KBM-7 (cell line): ENCODE measurements around the gene RPH3AL.
"Not testable (repeated sequence)": the region's sequence is repeated elsewhere in the genome, so short reads cannot be mapped to it uniquely, and the experiment has no call there.

ENCODE experiments used
- DNase-seq: peaks from one replicate; pipeline ENCODE4 v3.0.0-alpha.2; 2015
- in situ Hi-C: fragments of 300-500 bp; cut with MboI; formaldehyde crosslinking; loops from 2 replicates; pipeline ENCODE4 v1.14.3; 2020; ENCODE audit warnings: low sequenced_read_pairs, low pct_unique_long_range_greater_than_20kb, mixed read lengths

RPH3AL gene

DNA sequence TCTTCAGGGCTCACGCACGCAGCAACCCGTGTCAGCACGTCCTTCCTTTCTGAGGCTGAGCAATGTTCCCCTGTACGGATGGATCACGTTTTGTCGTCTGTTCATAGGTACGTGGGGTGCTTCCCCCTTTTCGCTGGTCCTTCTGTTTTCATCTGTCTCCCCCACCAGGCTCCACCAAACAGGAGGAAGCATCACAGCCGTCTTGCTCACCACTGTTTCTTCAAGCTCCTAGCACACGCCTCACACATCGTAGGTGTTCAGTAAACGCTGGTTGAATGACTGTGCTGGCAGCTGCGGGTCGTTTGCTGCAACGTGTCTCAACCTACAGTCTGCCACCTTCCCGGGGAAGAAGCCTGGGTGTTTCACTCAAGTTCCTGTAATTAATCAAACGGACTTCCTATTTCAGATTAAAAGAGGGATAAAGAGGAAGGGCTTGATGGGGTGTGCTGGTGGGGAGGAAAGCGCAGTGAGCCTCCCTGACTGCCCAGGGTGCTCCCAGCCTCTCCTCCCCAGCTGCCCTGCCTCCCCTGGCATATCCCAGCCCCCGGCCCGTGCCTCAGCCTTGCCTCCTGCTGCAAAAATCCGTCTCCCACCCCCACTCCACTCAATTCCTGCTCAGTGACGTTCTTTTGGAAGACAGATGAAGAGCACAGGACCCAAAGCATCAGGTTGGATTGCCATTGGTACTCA is 94.4 kb downstream of the RPH3AL start:
- in situ Hi-C loops: no loop called here
- DNase-seq: no peak

DNA sequence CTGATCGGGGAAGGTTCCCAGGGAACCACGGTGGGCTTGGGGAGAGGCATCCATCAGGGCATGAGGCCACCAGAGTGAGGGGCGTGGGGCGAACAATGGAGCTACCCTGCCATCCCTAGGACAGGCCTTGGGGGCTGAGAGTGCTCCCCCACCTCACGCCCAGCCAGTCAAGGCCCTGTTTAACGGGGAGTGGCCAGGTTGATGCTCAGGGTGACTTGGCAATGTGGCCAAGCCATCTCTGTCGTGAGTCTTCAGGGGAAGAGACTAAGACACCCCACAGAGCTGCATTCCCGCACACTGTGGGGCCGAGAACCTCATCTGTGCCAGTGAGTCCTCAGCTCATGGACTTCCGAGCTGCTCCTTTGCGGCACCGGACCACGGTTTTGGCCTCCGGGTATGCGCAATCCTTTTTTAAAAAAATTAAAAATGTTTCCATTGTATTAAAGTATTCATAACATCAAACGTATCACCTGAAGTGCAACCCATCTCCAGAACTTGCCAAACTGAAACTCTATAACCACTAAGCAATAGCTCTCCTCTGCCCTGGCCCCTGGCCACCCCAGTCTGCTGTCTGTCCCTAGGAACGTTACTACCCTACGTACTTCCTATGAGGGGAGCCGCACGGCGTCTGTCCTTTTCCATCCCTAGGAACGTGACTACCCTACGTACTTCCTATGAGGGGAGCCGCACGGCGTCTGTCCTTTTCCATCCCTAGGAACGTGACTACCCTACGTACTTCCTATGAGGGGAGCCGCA is 99.3 kb downstream of the RPH3AL start:
- in situ Hi-C loops: no loop called here
- DNase-seq: no peak

DNA sequence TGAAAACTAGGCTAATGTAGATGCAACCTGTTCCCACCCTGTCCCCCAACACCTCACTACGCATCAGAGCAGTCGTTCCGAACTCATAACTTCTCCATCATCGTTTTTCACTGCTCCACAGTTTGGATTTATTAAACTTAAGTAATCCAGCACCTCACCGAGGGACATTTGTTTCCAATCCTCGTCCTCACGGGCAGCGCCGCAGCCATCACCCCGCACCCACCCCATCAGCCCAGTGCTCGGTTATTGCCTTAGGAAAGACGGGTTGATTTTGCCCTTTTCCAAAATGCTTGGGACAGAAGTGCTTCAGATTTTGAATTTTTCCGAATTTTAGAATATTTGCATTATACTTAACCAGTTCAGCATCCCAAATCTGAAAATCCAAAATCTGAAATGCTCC is 100.2 kb downstream of the RPH3AL start:
- in situ Hi-C loops: no loop called here
- DNase-seq: no peak

DNA sequence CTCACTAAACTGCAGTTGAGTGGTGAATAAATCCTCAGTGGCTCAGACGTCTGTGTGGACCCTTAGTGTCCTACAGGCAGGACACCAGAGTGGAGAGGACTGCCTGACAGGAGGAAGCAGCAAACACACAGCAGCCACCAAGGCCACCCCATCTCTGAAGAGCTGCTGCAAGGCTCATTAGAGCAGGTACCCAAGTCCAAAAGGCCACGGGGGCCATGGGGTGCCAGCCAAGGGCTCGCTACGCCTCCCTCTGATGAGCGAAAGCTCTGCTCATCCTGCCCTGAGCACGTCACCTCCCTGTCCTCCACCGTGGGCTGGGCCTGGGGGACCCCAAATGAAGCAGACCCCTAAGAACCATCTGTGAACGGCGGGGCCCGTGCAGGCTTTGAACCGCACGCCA is 101.1 kb downstream of the RPH3AL start:
- in situ Hi-C loops: no loop called here
- DNase-seq: no peak

DNA sequence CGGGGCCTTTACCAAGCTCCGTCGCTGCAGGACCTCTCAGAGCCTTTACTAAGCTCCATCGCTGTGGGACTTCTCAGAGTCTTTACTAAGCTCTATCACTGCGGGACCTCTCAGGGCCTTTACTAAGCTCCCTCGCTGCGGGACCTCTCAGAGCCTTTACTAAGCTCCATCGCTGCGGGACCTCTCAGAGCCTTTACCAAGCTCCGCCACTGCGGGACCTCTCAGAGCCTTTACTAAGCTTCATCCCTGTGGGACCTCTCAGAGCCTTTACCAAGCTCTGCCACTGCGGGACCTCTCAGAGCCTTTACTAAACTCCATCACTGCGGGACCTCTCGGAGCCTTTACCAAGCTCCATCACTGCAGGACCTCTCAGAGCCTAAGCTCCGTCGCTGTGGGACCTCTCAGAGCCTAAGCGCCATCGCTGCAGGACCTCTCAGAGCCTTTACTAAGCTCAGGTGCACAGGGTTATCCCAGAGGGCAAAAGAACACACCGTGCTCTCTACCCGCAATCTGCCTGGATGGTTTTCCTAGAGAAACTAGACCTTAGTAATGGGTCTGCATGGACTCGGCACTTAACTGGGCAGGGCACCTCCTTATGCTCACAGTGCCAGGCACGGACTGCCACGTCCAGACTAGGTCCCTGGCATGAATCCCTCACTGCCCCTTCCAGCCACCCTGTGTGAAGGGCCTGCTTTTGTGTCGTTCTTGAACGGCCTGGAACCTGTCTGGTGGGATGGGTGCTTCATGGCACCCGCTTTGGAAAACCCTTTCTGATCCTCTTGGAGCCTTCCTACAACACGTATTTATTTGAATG is 101.9 kb downstream of the RPH3AL start:
- in situ Hi-C loops: no loop called here
- DNase-seq: no peak

DNA sequence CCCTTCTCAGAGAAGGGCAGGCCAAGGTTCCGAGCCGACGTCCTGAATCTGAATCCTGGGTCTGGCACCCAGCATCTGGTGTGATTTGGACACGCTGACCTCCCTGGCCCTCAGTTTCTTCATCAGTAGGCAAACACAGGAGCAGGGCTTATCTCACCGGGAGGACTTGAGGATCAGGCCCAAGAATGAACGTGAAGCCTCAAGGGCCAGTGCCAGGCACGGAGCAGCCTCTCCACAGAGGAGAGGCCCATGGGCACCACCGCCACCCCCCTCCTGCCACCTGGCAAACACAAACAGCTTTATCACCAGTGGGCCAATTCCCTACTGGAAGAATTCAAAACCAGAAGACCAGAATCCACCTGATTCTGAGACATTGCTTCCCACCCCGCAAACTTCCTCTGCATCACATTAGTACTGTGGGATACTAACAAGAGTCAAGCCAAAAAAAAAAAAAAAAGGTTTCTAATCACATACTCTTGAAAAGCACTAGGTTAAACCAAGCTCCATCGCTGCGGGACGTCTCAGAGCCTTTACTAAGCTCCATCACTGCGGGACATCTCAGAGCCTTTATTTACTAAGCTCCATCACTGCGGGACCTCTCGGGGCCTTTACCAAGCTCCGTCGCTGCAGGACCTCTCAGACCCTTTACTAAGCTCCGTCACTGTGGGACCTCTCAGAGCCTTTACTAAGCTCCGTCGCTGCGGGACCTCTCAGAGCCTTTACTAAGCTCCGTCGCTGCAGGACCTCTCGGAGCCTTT is 103.2 kb downstream of the RPH3AL start:
- in situ Hi-C loops: no loop called here
- no peak for DNase-seq

DNA sequence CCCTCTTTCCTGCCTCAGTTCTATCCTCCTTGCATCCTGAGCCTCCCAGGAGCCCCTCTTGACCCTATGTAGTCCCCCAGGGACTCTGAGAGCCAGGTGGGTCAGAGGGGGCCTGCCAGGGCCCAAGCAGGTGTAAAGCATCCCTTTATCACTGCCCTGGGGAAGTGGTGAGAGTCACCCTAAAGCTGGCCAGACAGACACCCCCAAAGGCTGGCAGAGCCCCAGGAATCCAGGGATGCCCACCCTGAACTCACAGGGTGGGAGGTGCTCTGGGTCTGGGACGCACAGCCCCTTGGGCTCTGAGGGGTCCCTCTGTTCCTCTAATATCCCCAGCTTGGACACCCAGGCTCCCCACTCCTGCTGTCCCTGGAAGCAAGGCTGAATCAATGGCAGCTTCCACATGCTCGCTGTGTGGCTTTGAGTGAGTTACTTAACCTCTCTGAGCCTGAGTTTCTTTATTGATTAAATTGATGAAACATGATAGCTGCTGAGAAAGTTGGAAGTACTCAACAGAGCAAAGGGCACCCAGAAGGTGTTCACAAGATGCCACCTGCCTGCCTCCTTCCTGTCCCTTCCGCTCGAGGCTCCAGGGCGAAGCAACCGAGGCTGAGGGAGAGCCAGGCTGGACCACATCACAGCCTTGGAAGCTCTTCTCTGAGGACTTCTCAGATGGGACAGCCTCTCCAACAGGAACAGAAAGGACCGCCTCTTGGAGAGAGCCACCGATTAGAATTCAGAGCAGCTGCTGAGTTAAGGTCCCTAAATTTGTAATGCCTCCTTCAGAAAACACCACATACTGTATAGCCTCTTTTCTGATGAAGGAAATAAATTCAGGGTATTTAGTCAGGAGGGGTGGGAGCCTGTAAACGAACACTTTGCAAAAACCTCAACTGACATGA is 104.0 kb downstream of the RPH3AL start:
- in situ Hi-C loops: no loop called here
- DNase-seq: no peak

DNA sequence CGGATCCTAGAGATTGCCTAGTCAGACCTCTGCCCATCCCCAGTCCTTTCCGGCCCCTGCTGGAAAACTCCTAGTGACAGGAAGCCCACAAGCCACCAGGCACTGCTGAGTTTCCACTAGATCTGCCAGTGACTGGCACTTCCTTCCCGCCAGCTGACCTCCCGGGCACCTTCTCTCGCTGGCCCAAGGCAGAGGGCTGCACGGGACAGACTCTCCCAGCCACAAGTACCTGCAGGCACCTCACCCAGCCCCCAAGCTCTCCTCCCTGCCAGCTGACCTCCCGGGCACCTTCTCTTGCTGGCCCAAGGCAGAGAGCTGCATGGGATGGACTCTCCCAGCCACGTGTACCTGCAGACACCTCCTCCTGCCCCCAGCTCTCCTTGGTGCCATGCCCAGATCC is 104.8 kb downstream of the RPH3AL start:
- in situ Hi-C loops: no loop called here
- no peak for DNase-seq

DNA sequence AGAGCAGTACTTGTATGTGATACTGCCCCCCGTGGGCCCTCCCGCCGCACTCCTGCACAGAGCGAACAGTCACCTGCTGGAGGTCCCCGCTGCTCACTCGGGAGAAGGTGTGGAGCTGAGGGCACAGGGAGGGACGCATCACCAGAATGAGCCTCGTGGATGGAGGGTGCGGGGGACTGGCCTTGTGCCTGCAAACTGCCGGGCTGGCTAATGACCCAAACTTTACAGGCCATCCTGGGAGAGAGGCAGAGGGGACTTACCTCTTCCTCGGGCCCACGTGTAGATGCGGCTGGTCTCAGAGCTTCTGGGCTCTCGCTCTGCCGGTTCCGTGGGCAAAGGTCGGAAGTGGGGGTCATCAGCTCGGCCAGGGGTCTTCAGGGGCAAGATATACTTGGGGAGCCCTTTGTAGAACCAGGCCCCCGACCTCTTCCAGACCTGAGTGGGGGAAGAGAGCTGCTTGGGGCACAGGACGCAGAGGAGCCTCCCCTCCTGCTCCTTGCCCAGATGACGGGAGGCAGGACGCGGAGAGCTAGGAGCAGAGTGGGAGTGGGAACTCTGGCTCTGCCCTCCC is 105.7 kb downstream of the RPH3AL start:
- in situ Hi-C loops: no loop called here
- DNase-seq: no peak

DNA sequence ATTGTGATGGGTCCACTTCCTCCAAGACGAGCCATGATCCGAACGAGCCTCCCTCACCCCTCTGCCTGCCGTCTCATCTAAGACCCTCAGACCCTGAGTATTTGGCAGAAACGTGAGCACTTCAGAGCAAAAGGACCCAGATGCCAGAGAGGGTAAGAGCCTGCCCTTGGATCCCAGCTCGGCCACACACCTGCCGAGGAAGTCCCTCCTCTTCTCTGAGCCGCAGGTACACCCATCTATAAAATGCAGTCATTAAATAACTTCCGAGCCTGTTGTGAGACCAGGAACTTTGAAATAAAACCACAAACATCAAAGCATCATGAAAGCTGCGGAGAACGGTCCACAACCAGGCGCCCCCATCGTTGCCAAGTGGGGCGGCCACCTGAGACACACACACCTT is 106.4 kb downstream of the RPH3AL start:
- in situ Hi-C loops: no loop called here
- no peak for DNase-seq

DNA sequence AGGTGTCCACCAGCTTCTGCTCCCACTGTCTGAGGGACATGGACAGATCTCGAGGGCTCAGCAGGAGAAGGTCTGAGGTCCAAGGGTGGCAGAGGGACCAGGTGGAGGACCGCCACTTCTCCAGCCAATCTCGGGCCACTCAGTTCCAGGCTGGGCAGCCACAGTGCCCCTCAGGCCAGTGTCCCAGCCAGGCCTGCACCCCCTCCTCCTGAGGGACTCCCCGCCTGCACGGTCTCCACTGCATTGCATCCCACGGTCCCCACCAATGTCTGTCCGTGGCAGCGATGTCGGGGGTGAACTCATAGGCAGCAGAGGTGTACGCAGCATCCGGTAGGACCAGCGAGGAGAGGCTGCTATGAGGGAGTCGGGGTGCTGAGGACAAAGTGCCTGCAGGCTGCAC is 107.0 kb downstream of the RPH3AL start:
- DNase-seq: no peak
- in situ Hi-C loops: no loop called here

DNA sequence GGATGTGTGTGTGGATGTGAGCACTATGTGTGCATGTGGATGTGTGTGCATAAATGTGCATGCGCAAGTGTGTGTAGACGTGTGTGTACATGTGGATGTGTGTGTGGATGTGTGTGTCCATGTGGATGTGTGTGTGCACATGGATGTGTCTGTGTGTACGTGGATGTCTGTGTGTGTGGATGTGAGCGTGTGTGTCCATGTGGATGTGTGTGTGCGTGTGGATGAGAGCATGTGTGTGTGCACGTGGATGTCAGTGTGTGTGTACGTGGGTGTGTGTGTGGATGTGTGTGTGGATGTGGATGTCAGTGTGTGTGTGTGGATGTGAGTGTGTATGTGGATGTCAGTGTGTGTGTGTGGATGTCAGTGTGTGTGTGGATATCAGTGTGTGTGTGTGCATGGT is 107.6 kb downstream of the RPH3AL start:
- in situ Hi-C loops: no loop called here
- no peak for DNase-seq

DNA sequence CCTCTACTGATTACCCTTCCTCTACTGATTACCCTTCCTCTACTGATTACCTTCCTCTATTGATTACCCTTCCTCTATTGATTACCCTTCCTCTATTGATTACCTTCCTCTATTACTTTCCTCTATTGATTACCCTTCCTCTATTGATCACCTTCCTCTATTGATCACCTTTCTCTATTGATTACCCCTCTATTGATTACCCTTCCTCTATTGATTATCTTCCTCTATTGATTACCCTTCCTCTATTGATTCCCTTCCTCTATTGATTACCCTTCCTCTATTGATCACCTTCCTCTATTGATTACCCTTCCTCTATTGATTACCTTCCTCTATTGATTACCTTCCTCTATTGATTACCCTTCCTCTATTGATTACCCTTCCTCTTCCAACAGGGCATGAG is 108.7 kb downstream of the RPH3AL start:
- DNase-seq, in situ Hi-C loops: not testable (repeated sequence)

DNA sequence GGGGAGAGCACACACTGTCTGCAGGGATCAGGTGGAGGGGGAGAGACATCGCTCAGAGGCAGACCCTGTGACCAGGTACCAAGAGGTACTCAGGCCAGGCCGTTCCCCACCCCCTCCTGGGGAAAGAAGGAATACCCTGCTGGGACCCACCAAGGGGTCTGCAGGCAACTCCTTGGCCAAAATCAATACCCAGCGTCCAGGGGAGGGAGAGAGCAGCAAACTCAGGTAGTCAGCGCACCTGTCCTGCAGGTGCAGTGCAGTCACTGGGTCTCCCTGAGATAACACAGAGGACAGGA is 113.7 kb downstream of the RPH3AL start:
- no peak for DNase-seq
- in situ Hi-C loops: no loop called here

DNA sequence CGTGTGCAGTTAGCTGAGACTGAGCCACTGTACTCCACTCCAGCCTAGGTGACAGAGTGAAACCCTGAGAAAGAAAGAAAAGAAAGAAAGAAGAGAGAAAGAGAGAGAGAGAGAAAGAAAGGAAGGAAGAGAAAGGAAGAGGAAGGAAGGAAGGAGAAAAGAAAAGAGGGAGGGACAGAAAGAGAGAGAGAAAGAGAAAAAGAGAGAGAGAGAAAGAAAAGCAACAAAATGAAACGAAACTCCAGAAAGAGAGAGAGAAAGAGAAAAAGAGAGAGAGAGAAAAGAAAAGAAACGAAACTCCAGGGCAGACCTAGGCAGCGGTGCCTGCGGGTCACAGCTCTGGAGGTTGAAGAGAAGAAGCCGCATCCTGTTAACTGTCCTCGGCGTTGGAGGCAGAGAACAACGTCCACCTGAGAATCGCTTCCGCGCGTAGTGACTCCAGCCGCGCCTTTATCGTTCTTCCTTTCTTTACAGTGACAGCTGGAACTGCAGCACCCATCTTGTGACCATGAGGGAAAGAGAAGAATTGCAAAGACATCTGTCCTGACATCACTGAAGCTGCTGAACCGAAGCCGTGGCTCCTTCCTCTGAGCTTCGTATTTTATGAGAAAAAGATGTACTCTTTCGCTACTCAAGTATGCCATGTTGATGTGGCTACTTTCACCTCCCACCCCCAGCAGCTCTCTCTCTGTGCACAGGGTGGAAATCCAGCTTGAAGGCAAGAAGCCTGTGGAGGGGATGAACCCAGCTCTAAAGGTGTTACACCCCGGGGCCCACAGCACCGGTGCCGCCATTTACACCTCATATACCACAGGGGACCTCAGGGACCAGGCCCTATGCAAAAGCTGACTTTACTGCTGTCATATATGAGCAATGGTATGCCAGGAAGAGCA is 114.3 kb downstream of the RPH3AL start:
- no peak for DNase-seq
- in situ Hi-C loops: no loop called here

DNA sequence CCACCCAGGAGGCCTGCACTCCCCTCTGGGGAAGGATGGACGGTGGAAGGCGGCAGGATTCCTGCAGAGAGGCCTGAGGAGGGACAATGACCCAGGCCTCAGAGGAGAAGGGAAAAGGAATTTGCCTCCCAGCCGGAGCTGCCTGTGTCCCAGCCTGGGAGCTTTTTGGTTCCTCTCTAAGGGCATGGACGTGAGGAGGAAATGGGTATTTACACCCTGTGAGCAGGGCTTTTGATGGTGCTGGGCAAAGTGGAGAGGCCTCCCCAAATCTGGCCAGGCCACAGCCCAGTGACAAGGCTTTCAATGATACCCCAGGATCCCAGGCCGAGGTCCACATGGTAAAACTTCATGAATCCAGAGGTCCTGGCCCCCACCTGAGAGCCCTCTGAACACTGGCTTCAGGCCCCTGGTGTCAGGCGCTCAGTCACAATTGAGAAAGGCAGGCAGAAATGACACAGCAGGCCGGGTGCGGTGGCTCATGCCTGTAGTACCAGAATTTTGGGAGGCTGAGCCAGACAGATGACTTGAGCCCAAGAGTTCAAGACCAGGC is 115.1 kb downstream of the RPH3AL start:
- no peak for DNase-seq
- in situ Hi-C loops: no loop called here
